Loucy (cell line): ENCODE measurements around the gene ANKRD60.

Experiments used
- H2AFZ ChIP-seq: fragments of 200-600 bp; sonication (generic); 2 replicates; pipeline ENCODE4 v1.6.0; 2016; ENCODE audit warnings: antibody characterized with exemption, mild to moderate bottlenecking, low read length, moderate library complexity
- H3F3A ChIP-seq: fragments of 200-600 bp; 2 replicates; pipeline ENCODE4 v1.6.0; 2016; ENCODE audit warnings: antibody characterized with exemption, low read depth, mild to moderate bottlenecking
- H3K27me3 ChIP-seq: fragments of 200-600 bp; sonication (generic); 2 replicates; pipeline ENCODE4 v1.6.1; 2014; ENCODE audit warnings: low read length, mild to moderate bottlenecking; ENCODE audit not compliant: insufficient read depth, poor library complexity, severe bottlenecking
- H3K36me3 ChIP-seq: fragments of 200-600 bp; sonication (generic); 2 replicates; pipeline ENCODE4 v1.6.1; 2016; ENCODE audit warnings: low read length; ENCODE audit not compliant: insufficient read depth
- H3K4me1 ChIP-seq: fragments of 200-600 bp; sonication (generic); 2 replicates; pipeline ENCODE4 v1.5.1; 2014; ENCODE audit warnings: low read length, mild to moderate bottlenecking; ENCODE audit not compliant: insufficient read depth, poor library complexity, severe bottlenecking
- H3K4me2 ChIP-seq: fragments of 200-600 bp; sonication (generic); 2 replicates; pipeline ENCODE4 v1.6.0; 2014; ENCODE audit warnings: antibody characterized with exemption, low read length, low read depth, mild to moderate bottlenecking; ENCODE audit not compliant: poor library complexity, severe bottlenecking
- H3K4me3 ChIP-seq: fragments of 200-600 bp; sonication (generic); 2 replicates; pipeline ENCODE4 v1.5.1; 2014; ENCODE audit warnings: low read length, mild to moderate bottlenecking, mixed read lengths; ENCODE audit not compliant: poor library complexity, severe bottlenecking
- H3K79me2 ChIP-seq: fragments of 200-600 bp; sonication (generic); 2 replicates; pipeline ENCODE4 v1.6.1; 2014; ENCODE audit warnings: low read length; ENCODE audit not compliant: insufficient read depth
- H3K9ac ChIP-seq: fragments of 200-600 bp; sonication (generic); 2 replicates; pipeline ENCODE4 v1.6.0; 2014; ENCODE audit warnings: mild to moderate bottlenecking, low read depth, low read length, moderate library complexity; ENCODE audit not compliant: poor library complexity, severe bottlenecking
- H3K9me2 ChIP-seq: fragments of 200-600 bp; sonication (generic); replicated peaks from 2 replicates; pipeline ENCODE4 v1.6.1; 2016; ENCODE audit warnings: low read depth, low read length, mixed read lengths
- H3K9me3 ChIP-seq: fragments of 200-600 bp; sonication (generic); 2 replicates; pipeline ENCODE4 v1.6.1; 2014; ENCODE audit warnings: mild to moderate bottlenecking, antibody characterized with exemption, low read length, low read depth; ENCODE audit not compliant: insufficient read depth
- H4K20me1 ChIP-seq: fragments of 200-600 bp; sonication (generic); 2 replicates; pipeline ENCODE4 v1.6.0; 2014; ENCODE audit warnings: antibody characterized with exemption, low read length, mild to moderate bottlenecking; ENCODE audit not compliant: insufficient read depth, poor library complexity, severe bottlenecking
- CTCF ChIP-seq: fragments of 200-600 bp; sonication (generic); conservative IDR thresholded peaks from 2 replicates; pipeline ENCODE4 v1.5.1; 2014; ENCODE audit warnings: mild to moderate bottlenecking, antibody characterized with exemption, low read length
- EZH2phosphoT487 ChIP-seq: fragments of 200-600 bp; IDR thresholded peaks from 2 replicates; pipeline ENCODE4 v1.6.1; 2018; ENCODE audit warnings: antibody characterized with exemption, mild to moderate bottlenecking, moderate library complexity, borderline replicate concordance

ANKRD60 gene

GRCh38 chr20:58222446-58222845 is 6.0 kb downstream of the ANKRD60 start:
- no peaks in the 10 kb centered on the region for H3K9me3 ChIP-seq
- H3K9me2 ChIP-seq, result no peaks in the 10 kb centered on the region
- no peak overlapping the region for H3K4me2 ChIP-seq
- H3K79me2 ChIP-seq, result no peaks in the 10 kb centered on the region
- no peak overlapping the region for H2AFZ ChIP-seq
- no peaks in the 10 kb centered on the region for H4K20me1 ChIP-seq
- no peak overlapping the region for H3K9ac ChIP-seq
- H3F3A ChIP-seq, result no peaks in the 10 kb centered on the region
- no peaks in the 10 kb centered on the region for H3K36me3 ChIP-seq
- TF ChIP-seq CTCF (no peak), EZH2phosphoT487 (no peak)
- H3K4me3 ChIP-seq, result no peak overlapping the region
- no peaks in the 10 kb centered on the region for H3K4me1 ChIP-seq
- H3K27me3 ChIP-seq, result no peaks in the 10 kb centered on the region

- Histone ChIP-seq H2AFZ (no peak overlapping the region), H3K4me1 (no peaks in the 10 kb centered on the region), H3K27me3 (no peaks in the 10 kb centered on the region), H4K20me1 (no peaks in the 10 kb centered on the region), H3K4me3 (no peak overlapping the region), H3K9me2 (no peaks in the 10 kb centered on the region), H3K79me2 (no peaks in the 10 kb centered on the region), H3F3A (no peaks in the 10 kb centered on the region), H3K4me2 (no peak overlapping the region), H3K36me3 (no peaks in the 10 kb centered on the region), H3K9ac (no peak overlapping the region), H3K9me3 (no peaks in the 10 kb centered on the region)
- TF ChIP-seq CTCF (no peak), EZH2phosphoT487 (no peak)
Measured at GRCh38 chr20:58219342-58219700, 9.1 kb downstream of the ANKRD60 start.

- Histone ChIP-seq H2AFZ (no peak overlapping the region), H3F3A (no peaks in the 10 kb centered on the region), H3K27me3 (no peaks in the 10 kb centered on the region), H3K9me3 (no peaks in the 10 kb centered on the region), H3K4me1 (no peaks in the 10 kb centered on the region), H3K79me2 (no peaks in the 10 kb centered on the region), H3K4me2 (no peak overlapping the region), H3K36me3 (no peaks in the 10 kb centered on the region), H4K20me1 (no peaks in the 10 kb centered on the region), H3K9me2 (no peaks in the 10 kb centered on the region), H3K9ac (no peak overlapping the region), H3K4me3 (no peak overlapping the region)
- TF ChIP-seq EZH2phosphoT487 (no peak), CTCF (no peak)
Measured at GRCh38 chr20:58218665-58219341, 9.7 kb downstream of the ANKRD60 start.
